ENCODE measurements around the gene PTPN12. TPM values are rescaled to one million over a fixed set of nuclear protein-coding genes. Genes with fewer than 3 reads are reported as not detected.

Gene PTPN12
- total and polyA plus RNA-seq, 4 donors, result 75.9 to 338 (median 85.8) TPM

DNA sequence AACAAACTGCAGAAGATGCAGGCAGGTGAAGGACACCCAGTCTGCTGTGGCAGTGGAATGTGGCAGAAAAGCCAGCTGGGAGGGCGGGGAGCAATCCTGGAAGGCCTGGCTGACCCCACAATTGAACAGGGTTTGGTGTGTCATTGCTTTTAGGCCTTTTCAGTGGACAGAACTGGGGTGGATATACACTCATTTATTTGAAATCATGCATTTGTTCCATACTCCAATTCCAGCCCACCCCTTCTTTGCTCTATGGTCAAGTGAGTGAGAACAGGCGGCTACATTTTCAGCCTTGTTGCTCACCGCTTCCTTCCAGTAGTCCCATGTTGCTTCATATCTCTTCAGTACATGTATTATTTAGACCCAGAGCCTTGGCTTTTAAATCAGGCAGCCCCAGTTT, 39.8 kb downstream of the PTPN12 start:
- no peaks in the 10 kb centered on the region for H3K9me3 ChIP-seq (ENCODE audit: control insufficient read depth in 4 of 4, insufficient read depth in 3 of 4, low read length in 3 of 4)
- H3K36me3 ChIP-seq (ENCODE audit: control insufficient read depth in 4 of 4, insufficient read depth in 4 of 4, low read length in 4 of 4), result peaks cover 3 to 32% (median 22%) of the 10 kb centered on the region in 4 donors
- no peak overlapping the region for H3K4me3 ChIP-seq
- H3K4me1 ChIP-seq (ENCODE audit: control insufficient read depth in 5 of 5, insufficient read depth in 5 of 5, low read length in 5 of 5), result peaks cover 0 to 4% (median 0%) of the 10 kb centered on the region in 5 donors
- WGBS, 2 donors, result 89 to 95% methylated on average over 3 of the region's 3 CpGs
- H3K27ac ChIP-seq (ENCODE audit: low read depth in 1 of 2, low read length in 1 of 2), result no peak overlapping the region
- ATAC-seq (ENCODE audit: insufficient read depth, low FRiP score) (no peak), DNase-seq (no peak)
- H3K9ac ChIP-seq (ENCODE audit: insufficient read depth in 1 of 2, low read length in 2 of 2), result no peak overlapping the region
- TF ChIP-seq CTCF (IDR thresholded peaks at IDR 0.05; ENCODE audit: control extremely low read depth, extremely low read depth), result no peak
- no peaks in the 10 kb centered on the region for H3K27me3 ChIP-seq (ENCODE audit: control insufficient read depth in 3 of 3, insufficient read depth in 3 of 3, low read length in 2 of 3)

DNA sequence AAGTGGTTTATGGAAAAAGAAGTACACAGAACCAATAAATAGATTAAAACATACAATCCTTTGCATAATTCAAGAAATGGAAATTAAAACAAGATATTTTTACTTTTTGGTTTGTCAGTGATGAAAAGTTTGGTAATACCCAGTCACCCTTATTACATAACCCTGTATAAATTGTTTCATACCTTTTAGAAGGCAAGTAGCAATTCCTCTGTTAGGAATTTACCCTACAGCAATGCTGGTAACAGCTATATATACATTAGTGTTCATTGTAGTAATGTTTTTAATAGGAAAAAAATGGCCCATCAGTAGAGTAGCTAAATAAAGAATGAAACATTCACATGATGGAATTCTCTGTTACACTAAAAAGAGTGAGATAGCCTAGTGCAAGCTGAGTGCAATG, 42.7 kb downstream of the PTPN12 start:
- no peaks in the 10 kb centered on the region for H3K9me3 ChIP-seq (ENCODE audit: control insufficient read depth in 4 of 4, insufficient read depth in 3 of 4, low read length in 3 of 4)
- no peak for TF ChIP-seq CTCF (IDR thresholded peaks at IDR 0.05; ENCODE audit: control extremely low read depth, extremely low read depth)
- H3K36me3 ChIP-seq (ENCODE audit: control insufficient read depth in 4 of 4, insufficient read depth in 4 of 4, low read length in 4 of 4), result peaks cover 2 to 19% (median 9%) of the 10 kb centered on the region in 4 donors
- H3K4me3 ChIP-seq, result no peak overlapping the region
- ATAC-seq (ENCODE audit: insufficient read depth, low FRiP score) (no peak), DNase-seq (no peak)
- H3K4me1 ChIP-seq (ENCODE audit: control insufficient read depth in 5 of 5, insufficient read depth in 5 of 5, low read length in 5 of 5), result peaks cover 0 to 2% (median 0%) of the 10 kb centered on the region in 5 donors
- no peak overlapping the region for H3K27ac ChIP-seq (ENCODE audit: low read depth in 1 of 2, low read length in 1 of 2)
- no peak overlapping the region for H3K9ac ChIP-seq (ENCODE audit: insufficient read depth in 1 of 2, low read length in 2 of 2)
- H3K27me3 ChIP-seq (ENCODE audit: control insufficient read depth in 3 of 3, insufficient read depth in 3 of 3, low read length in 2 of 3), result no peaks in the 10 kb centered on the region

DNA sequence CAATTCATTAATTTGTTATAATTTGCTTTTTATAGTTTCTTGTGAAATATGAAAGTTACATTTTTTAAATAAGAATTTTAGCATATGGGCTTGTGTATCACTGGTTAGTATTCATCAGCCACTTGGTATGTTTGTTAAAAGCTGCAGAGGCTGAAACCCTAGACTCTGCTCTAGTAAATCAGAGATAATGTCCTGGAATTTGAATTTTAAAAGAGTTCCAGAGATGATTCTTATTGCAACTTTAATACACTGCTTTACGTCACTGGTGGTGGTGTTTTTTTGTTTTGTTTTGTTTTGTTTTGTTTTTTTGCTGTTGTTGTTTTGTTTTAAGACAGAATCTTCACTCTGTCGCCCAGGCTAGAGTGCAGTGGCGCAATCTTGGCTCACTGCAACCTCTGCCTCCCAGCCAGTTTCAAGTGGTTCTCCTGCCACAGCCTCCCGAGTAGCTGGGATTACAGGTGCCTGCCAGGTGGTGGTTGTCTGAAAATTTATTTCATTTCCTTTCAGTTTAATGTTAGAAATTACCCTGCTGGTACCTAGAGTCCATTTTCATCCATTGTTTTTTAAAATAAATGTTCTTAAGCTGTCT, 43.8 kb downstream of the PTPN12 start:
- Histone ChIP-seq H3K27me3 (ENCODE audit: control insufficient read depth in 3 of 3, insufficient read depth in 3 of 3, low read length in 2 of 3) (no peaks in the 10 kb centered on the region), H3K4me1 (ENCODE audit: control insufficient read depth in 5 of 5, insufficient read depth in 5 of 5, low read length in 5 of 5) (peaks cover 0 to 2% (median 0%) of the 10 kb centered on the region in 5 donors), H3K36me3 (ENCODE audit: control insufficient read depth in 4 of 4, insufficient read depth in 4 of 4, low read length in 4 of 4) (peaks cover 2 to 19% (median 5%) of the 10 kb centered on the region in 4 donors), H3K9me3 (ENCODE audit: control insufficient read depth in 4 of 4, insufficient read depth in 3 of 4, low read length in 3 of 4) (no peaks in the 10 kb centered on the region), H3K27ac (ENCODE audit: low read depth in 1 of 2, low read length in 1 of 2) (no peak overlapping the region), H3K4me3 (no peak overlapping the region), H3K9ac (ENCODE audit: insufficient read depth in 1 of 2, low read length in 2 of 2) (no peak overlapping the region)
- WGBS, 2 donors, result 60 to 62% methylated on average over 4 of the region's 4 CpGs
- DNase-seq (no peak), ATAC-seq (ENCODE audit: insufficient read depth, low FRiP score) (no peak)
- no peak for TF ChIP-seq CTCF (IDR thresholded peaks at IDR 0.05; ENCODE audit: control extremely low read depth, extremely low read depth)

GRCh38 chr7:77587272-77587671, 50.2 kb downstream of the PTPN12 start:
- H3K4me3 ChIP-seq, result no peak overlapping the region
- TF ChIP-seq CTCF (IDR thresholded peaks at IDR 0.05; ENCODE audit: control extremely low read depth, extremely low read depth), result no peak
- peaks cover 0 to 7% (median 5%) of the 10 kb centered on the region in 4 donors for H3K36me3 ChIP-seq (ENCODE audit: control insufficient read depth in 4 of 4, insufficient read depth in 4 of 4, low read length in 4 of 4)
- ATAC-seq (ENCODE audit: insufficient read depth, low FRiP score), result no peak
- H3K27me3 ChIP-seq (ENCODE audit: control insufficient read depth in 3 of 3, insufficient read depth in 3 of 3, low read length in 2 of 3), result no peaks in the 10 kb centered on the region
- H3K4me1 ChIP-seq (ENCODE audit: control insufficient read depth in 5 of 5, insufficient read depth in 5 of 5, low read length in 5 of 5), result peaks cover 0 to 4% (median 0%) of the 10 kb centered on the region in 5 donors
- no peak for DNase-seq
- no peak overlapping the region for H3K27ac ChIP-seq (ENCODE audit: low read depth in 1 of 2, low read length in 1 of 2)
- 93 to 99% methylated on average over 2 of the region's 2 CpGs for WGBS, 2 donors
- no peaks in the 10 kb centered on the region for H3K9me3 ChIP-seq (ENCODE audit: control insufficient read depth in 4 of 4, insufficient read depth in 3 of 4, low read length in 3 of 4)
- no peak overlapping the region for H3K9ac ChIP-seq (ENCODE audit: insufficient read depth in 1 of 2, low read length in 2 of 2)
